ENCODE data around the gene DYNC2LI1.

Gene DYNC2LI1

GRCh38 chr2:43792653-43793052 is 18.8 kb downstream of the DYNC2LI1 start:
- no peak for DNase-seq (ENCODE audit: low read depth)
- TF ChIP-seq CTCF (IDR thresholded peaks at IDR 0.05; ENCODE audit: low read depth, low read length) (no peak), POLR2A (IDR thresholded peaks at IDR 0.05; ENCODE audit: extremely low read depth, insufficient read length) (no peak), MAX (IDR thresholded peaks at IDR 0.05; ENCODE audit: low read depth, low read length) (no peak), MYC (IDR thresholded peaks at IDR 0.05; ENCODE audit: low read depth, low read length) (no peak)
- H3K4me3 ChIP-seq (ENCODE audit: low read depth, low read length), result no peak overlapping the region

- DNase-seq (ENCODE audit: low read depth), result no peak
- TF ChIP-seq MYC (IDR thresholded peaks at IDR 0.05; ENCODE audit: low read depth, low read length) (no peak), POLR2A (IDR thresholded peaks at IDR 0.05; ENCODE audit: extremely low read depth, insufficient read length) (no peak), MAX (IDR thresholded peaks at IDR 0.05; ENCODE audit: low read depth, low read length) (no peak), CTCF (IDR thresholded peaks at IDR 0.05; ENCODE audit: low read depth, low read length) (no peak)
- H3K4me3 ChIP-seq (ENCODE audit: low read depth, low read length), result no peak overlapping the region
These were observed 21.1 kb downstream of the DYNC2LI1 start for GRCh38 chr2:43794956-43795355.

GRCh38 chr2:43796206-43796605 is 22.4 kb downstream of the DYNC2LI1 start:
- no peak for DNase-seq (ENCODE audit: low read depth)
- H3K4me3 ChIP-seq (ENCODE audit: low read depth, low read length), result no peak overlapping the region
- no peak for TF ChIP-seq POLR2A (IDR thresholded peaks at IDR 0.05; ENCODE audit: extremely low read depth, insufficient read length)
- TF ChIP-seq MAX (IDR thresholded peaks at IDR 0.05; ENCODE audit: low read depth, low read length), result no peak
- no peak for TF ChIP-seq MYC (IDR thresholded peaks at IDR 0.05; ENCODE audit: low read depth, low read length)
- TF ChIP-seq CTCF (IDR thresholded peaks at IDR 0.05; ENCODE audit: low read depth, low read length), result no peak

- H3K4me3 ChIP-seq (ENCODE audit: low read depth, low read length), result no peak overlapping the region
- no peak for TF ChIP-seq MAX (IDR thresholded peaks at IDR 0.05; ENCODE audit: low read depth, low read length)
- peak; percentile 12 for TF ChIP-seq CTCF (IDR thresholded peaks at IDR 0.05; ENCODE audit: low read depth, low read length)
- DNase-seq (ENCODE audit: low read depth), result peak; percentile 9
These were observed 24.5 kb downstream of the DYNC2LI1 start for GRCh38 chr2:43798300-43798699.

- TF ChIP-seq POLR2A (IDR thresholded peaks at IDR 0.05; ENCODE audit: extremely low read depth, insufficient read length), result no peak
- no peak for TF ChIP-seq CTCF (IDR thresholded peaks at IDR 0.05; ENCODE audit: low read depth, low read length)
- no peak for TF ChIP-seq MAX (IDR thresholded peaks at IDR 0.05; ENCODE audit: low read depth, low read length)
- no peak for TF ChIP-seq MYC (IDR thresholded peaks at IDR 0.05; ENCODE audit: low read depth, low read length)
- DNase-seq (ENCODE audit: low read depth), result no peak
- H3K4me3 ChIP-seq (ENCODE audit: low read depth, low read length), result no peak overlapping the region
These were observed 27.1 kb downstream of the DYNC2LI1 start for GRCh38 chr2:43800894-43801293.

GRCh38 chr2:43802135-43802534 is 28.3 kb downstream of the DYNC2LI1 start:
- TF ChIP-seq MYC (IDR thresholded peaks at IDR 0.05; ENCODE audit: low read depth, low read length) (no peak), CTCF (IDR thresholded peaks at IDR 0.05; ENCODE audit: low read depth, low read length) (no peak)
- DNase-seq (ENCODE audit: low read depth), result no peak
- no peak overlapping the region for H3K4me3 ChIP-seq (ENCODE audit: low read depth, low read length)

Data from NB4 (cell line).